HCT116 (cell line): ENCODE measurements around the gene CORO2A. TPM values are rescaled to one million over a fixed set of nuclear protein-coding genes. Genes with fewer than 3 reads are reported as not detected.

Experiments used
- ATAC-seq: fragments of 200-7000 bp; cut with Tn5 transposase; 2 replicates; pipeline ENCODE4 v1.9.1; 2020; ENCODE audit warnings: mild to moderate bottlenecking, moderate library complexity
- BruUV-seq: library from RNA; stranded (reverse); fragments of 400-500 nt; replicated peaks from 2 replicates; lab custom pipeline; 2021; lab: Mats Ljungman, UMichigan
- CTCF ChIA-PET: fragments of 300-600 bp; sonication (Branson Sonifier 250); formaldehyde crosslinking; loops from one replicate; lab custom pipeline; 2021; ENCODE audit warnings: antibody characterized with exemption; lab: Charles Lee
- POLR2A ChIA-PET: fragments of 300-600, 350-600 bp; sonication (Branson Sonifier 250); formaldehyde crosslinking; loops from one replicate; lab custom pipeline; 2021; ENCODE audit warnings: antibody characterized with exemption; lab: Charles Lee
- RAD21 ChIA-PET, 2 experiments: fragments of 300-600 bp; sonication (Branson Sonifier 250); formaldehyde crosslinking; loops; one replicate each; lab custom pipeline; 2023; ENCODE audit warnings: low total read pairs in 2 of 2; ENCODE audit not compliant: uncharacterized antibody in 2 of 2, unreplicated experiment in 2 of 2, low non-redundant PET in 1 of 2; lab: Charles Lee
- DNase-seq: peaks from one replicate; pipeline ENCODE4 v3.0.0-alpha.2; 2010; ENCODE audit warnings: low read depth, low spot score
- H2AFZ ChIP-seq: fragments of 200-600 bp; shearing (Covaris generic), sonication (generic); 2 replicates; pipeline ENCODE4 v1.6.1; 2017; ENCODE audit warnings: low read depth, mixed run types, mixed read lengths, antibody characterized with exemption, low read length; ENCODE audit not compliant: poor library complexity, severe bottlenecking
- H3K27ac ChIP-seq: 2 replicates; pipeline ENCODE4 v1.5.1; 2012; ENCODE audit warnings: low read depth, low read length
- H3K27me3 ChIP-seq: fragments of 200-600 bp; sonication (generic); 2 replicates; pipeline ENCODE4 v1.6.1; 2016; ENCODE audit warnings: mixed run types, low read length, mixed read lengths; ENCODE audit not compliant: insufficient read depth
- H3K36me3 ChIP-seq, 2 experiments: fragments of 200-500 bp in 1 of 2; fragments of 200-600 bp in 1 of 2; sonication (Bioruptor generic) in 1 of 2; sonication (generic) in 1 of 2; 2 replicates each; pipeline versions ENCODE4 v1.5.1 to v1.6.1; 2014 to 2016; ENCODE audit warnings: low read length in 2 of 2, inconsistent platforms in 1 of 2, mixed read lengths in 1 of 2, mixed run types in 1 of 2; ENCODE audit not compliant: insufficient read depth in 2 of 2, control insufficient read depth in 1 of 2
- H3K4me1 ChIP-seq, 2 experiments: fragments of 200-600 bp in 1 of 2; sonication (generic) in 1 of 2; 2 replicates each; pipeline versions ENCODE4 v1.5.1 to v1.6.1; 2012 to 2017; ENCODE audit warnings: low read length in 2 of 2, inconsistent platforms in 1 of 2, mild to moderate bottlenecking in 1 of 2, mixed read lengths in 1 of 2, mixed run types in 1 of 2, moderate library complexity in 1 of 2; ENCODE audit not compliant: insufficient read depth in 2 of 2, control insufficient read depth in 1 of 2
- H3K4me2 ChIP-seq: fragments of 200-600 bp; sonication (generic); 2 replicates; pipeline ENCODE4 v1.6.1; 2017; ENCODE audit warnings: mixed run types, low read length, mixed read lengths
- H3K4me3 ChIP-seq, 2 experiments: fragments of 200-600 bp in 1 of 2; sonication (generic) in 1 of 2; replicated peaks in 1 of 2; 2 replicates each; pipeline ENCODE4 v1.5.1; 2011 to 2016; ENCODE audit warnings: low read length in 2 of 2, control low read depth in 1 of 2, low read depth in 1 of 2, mild to moderate bottlenecking in 1 of 2, mixed read lengths in 1 of 2, mixed run types in 1 of 2
- H3K79me2 ChIP-seq: fragments of 200-600 bp; sonication (generic); 2 replicates; pipeline ENCODE4 v1.6.1; 2017; ENCODE audit warnings: mild to moderate bottlenecking, mixed run types, low read length, moderate library complexity, mixed read lengths; ENCODE audit not compliant: insufficient read depth
- H3K9ac ChIP-seq: fragments of 200-600 bp; sonication (generic); 2 replicates; pipeline ENCODE4 v1.6.1; 2016; ENCODE audit warnings: low read length, mixed read lengths
- H3K9me2 ChIP-seq: fragments of 200-600 bp; sonication (generic), shearing (Covaris generic); 2 replicates; pipeline ENCODE4 v1.6.1; 2017; ENCODE audit warnings: mixed run types, mild to moderate bottlenecking, moderate library complexity; ENCODE audit not compliant: insufficient read depth
- H3K9me3 ChIP-seq, 2 experiments: fragments of 200-500 bp in 1 of 2; fragments of 200-600 bp in 1 of 2; sonication (Bioruptor generic) in 1 of 2; sonication (generic) in 1 of 2; 2 replicates each; pipeline ENCODE4 v1.6.1; 2014 to 2017; ENCODE audit warnings: low read length in 2 of 2, mixed read lengths in 2 of 2, inconsistent platforms in 1 of 2, low read depth in 1 of 2, mild to moderate bottlenecking in 1 of 2, mixed run types in 1 of 2, moderate library complexity in 1 of 2; ENCODE audit not compliant: control insufficient read depth in 1 of 2, insufficient read depth in 1 of 2
- H4K20me1 ChIP-seq: fragments of 200-600 bp; sonication (generic), shearing (Covaris generic); 2 replicates; pipeline ENCODE4 v1.6.1; 2017; ENCODE audit warnings: mixed run types, mild to moderate bottlenecking, moderate library complexity; ENCODE audit not compliant: insufficient read depth
- CTCF ChIP-seq, 3 experiments: fragments of 200-600 bp in 1 of 3; sonication (generic) in 1 of 3; IDR thresholded peaks in 2 of 3; conservative IDR thresholded peaks in 1 of 3; 2 replicates each; pipeline ENCODE4 v1.5.1; 2012 to 2017; ENCODE audit warnings: low read depth in 2 of 3, low read length in 2 of 3, antibody characterized with exemption in 1 of 3, borderline replicate concordance in 1 of 3, control low read depth in 1 of 3, mild to moderate bottlenecking in 1 of 3, mixed read lengths in 1 of 3, mixed run types in 1 of 3, moderate library complexity in 1 of 3; ENCODE audit not compliant: insufficient read depth in 1 of 3
- ZBTB33 ChIP-seq: IDR thresholded peaks from 2 replicates; pipeline ENCODE4 v1.6.1; 2011; ENCODE audit warnings: mild to moderate bottlenecking, low read length, moderate library complexity; ENCODE audit not compliant: insufficient replicate concordance; ENCODE audit errors: extremely low read depth
- ZNF274 ChIP-seq: fragments of 200-500 bp; sonication (Bioruptor generic); IDR thresholded peaks from 2 replicates; pipeline ENCODE4 v1.6.1; 2014; ENCODE audit warnings: mild to moderate bottlenecking, low read depth, low read length, inconsistent platforms
- intact Hi-C: fragments of 100-400 bp; cut with micrococcal nuclease; formaldehyde crosslinking; loops from 2 replicates; pipeline ENCODE4 v1.10.0; 2022
- total RNA-seq: library from RNA; stranded (reverse); gene quantifications from one replicate; pipeline ENCODE4 v1.2.1, GENCODE V29; 2021; ENCODE audit not compliant: unreplicated experiment
- TF ChIP-seq, protein P1 (sequence below): IDR thresholded peaks from 2 replicates; pipeline ENCODE4 v1.6.1; 2012; ENCODE audit warnings: low read depth

The CORO2A gene
- total RNA-seq, 1 experiment from 2014 or later, result 5.7 TPM

- TF ChIP-seq, protein P1, sequence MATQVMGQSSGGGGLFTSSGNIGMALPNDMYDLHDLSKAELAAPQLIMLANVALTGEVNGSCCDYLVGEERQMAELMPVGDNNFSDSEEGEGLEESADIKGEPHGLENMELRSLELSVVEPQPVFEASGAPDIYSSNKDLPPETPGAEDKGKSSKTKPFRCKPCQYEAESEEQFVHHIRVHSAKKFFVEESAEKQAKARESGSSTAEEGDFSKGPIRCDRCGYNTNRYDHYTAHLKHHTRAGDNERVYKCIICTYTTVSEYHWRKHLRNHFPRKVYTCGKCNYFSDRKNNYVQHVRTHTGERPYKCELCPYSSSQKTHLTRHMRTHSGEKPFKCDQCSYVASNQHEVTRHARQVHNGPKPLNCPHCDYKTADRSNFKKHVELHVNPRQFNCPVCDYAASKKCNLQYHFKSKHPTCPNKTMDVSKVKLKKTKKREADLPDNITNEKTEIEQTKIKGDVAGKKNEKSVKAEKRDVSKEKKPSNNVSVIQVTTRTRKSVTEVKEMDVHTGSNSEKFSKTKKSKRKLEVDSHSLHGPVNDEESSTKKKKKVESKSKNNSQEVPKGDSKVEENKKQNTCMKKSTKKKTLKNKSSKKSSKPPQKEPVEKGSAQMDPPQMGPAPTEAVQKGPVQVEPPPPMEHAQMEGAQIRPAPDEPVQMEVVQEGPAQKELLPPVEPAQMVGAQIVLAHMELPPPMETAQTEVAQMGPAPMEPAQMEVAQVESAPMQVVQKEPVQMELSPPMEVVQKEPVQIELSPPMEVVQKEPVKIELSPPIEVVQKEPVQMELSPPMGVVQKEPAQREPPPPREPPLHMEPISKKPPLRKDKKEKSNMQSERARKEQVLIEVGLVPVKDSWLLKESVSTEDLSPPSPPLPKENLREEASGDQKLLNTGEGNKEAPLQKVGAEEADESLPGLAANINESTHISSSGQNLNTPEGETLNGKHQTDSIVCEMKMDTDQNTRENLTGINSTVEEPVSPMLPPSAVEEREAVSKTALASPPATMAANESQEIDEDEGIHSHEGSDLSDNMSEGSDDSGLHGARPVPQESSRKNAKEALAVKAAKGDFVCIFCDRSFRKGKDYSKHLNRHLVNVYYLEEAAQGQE, result no peak
- TF ChIP-seq ZNF274, result no peak
Observed at GRCh38 chr9:98235126-98235525, 42.7 kb upstream of the CORO2A start (continued).

GRCh38 chr9:98234245-98234825 is 41.9 kb upstream of the CORO2A start:
- ChIA-PET CTCF (interaction anchor here (0.8 to 1.7 kb wide), 4 partner anchors 23 to 311 kb away, joined by 3 to 6 read pairs (median 3); no protein-coding TSS in a partner anchor), POLR2A (interaction anchor here (1.2 kb wide), 1 partner anchor 21 kb away, joined by 4 read pairs; the partner anchor contains the start of gene TBC1D2), RAD21 (no interaction called here)
- no TSS peak for BruUV-seq
- Histone ChIP-seq H3K9me2 (no peaks in the 10 kb centered on the region), H2AFZ (no peak overlapping the region), H3K36me3 (0 out of 4 replicates have a peak, but pooled peaks cover 2 to 5% of the 10 kb centered on the region in 2 experiments), H3K4me2 (no peak overlapping the region), H3K4me3 (no peak overlapping the region), H3K9ac (no peak overlapping the region), H3K27ac (no peak overlapping the region), H4K20me1 (no peaks in the 10 kb centered on the region), H3K27me3 (no peaks in the 10 kb centered on the region), H3K79me2 (no peaks in the 10 kb centered on the region), H3K9me3 (no peaks in the 10 kb centered on the region), H3K4me1 (peaks cover 5 to 15% of the 10 kb centered on the region in 2 experiments; a peak in 3 of 4 replicates)
- no peak for DNase-seq
- TF ChIP-seq ZBTB33 (no peak), CTCF (IDR thresholded peaks at IDR 0.05 in 2 of 3, conservative IDR thresholded peaks at IDR 0.05 in 1 of 3; ENCODE audit: borderline replicate concordance in 1 of 3, insufficient read depth in 1 of 3, low read depth in 2 of 3, low read length in 2 of 3) (peak in 2 of 3 experiments; percentile 16 to 33; a peak in 2 of 6 replicates)
- ATAC-seq, result no peak
- intact Hi-C loops, result no loop called here
